HFFc6 (cell line): ENCODE results near the gene ATP5IF1. TPM values are rescaled to one million over a fixed set of nuclear protein-coding genes. Genes with fewer than 3 reads are reported as not detected.

Experiments
- DNase-seq: peaks from one replicate; pipeline ENCODE4 v3.0.0-alpha.2; 2018
- H3K27ac Mint-ChIP-seq: 2 replicates; pipeline ENCODE4 v1.8.0; 2020; ENCODE audit warnings: mild to moderate bottlenecking, mixed read lengths
- H3K27me3 Mint-ChIP-seq: 2 replicates; pipeline ENCODE4 v1.8.0; 2021; ENCODE audit warnings: mild to moderate bottlenecking, moderate library complexity, mixed read lengths; ENCODE audit not compliant: insufficient read depth
- H3K36me3 Mint-ChIP-seq: 2 replicates; pipeline ENCODE4 v1.8.0; 2021; ENCODE audit warnings: low read depth, mixed read lengths
- H3K4me1 Mint-ChIP-seq: 2 replicates; pipeline ENCODE4 v1.8.0; 2020; ENCODE audit warnings: low read depth, mixed read lengths
- H3K4me3 Mint-ChIP-seq: 2 replicates; pipeline ENCODE4 v1.8.0; 2020; ENCODE audit warnings: mild to moderate bottlenecking, moderate library complexity, mixed read lengths
- H3K9me3 Mint-ChIP-seq: 2 replicates; pipeline ENCODE4 v1.8.0; 2020; ENCODE audit warnings: mild to moderate bottlenecking, mixed read lengths
- total RNA-seq, 6 experiments: library from RNA; stranded (reverse); fragmentation: NEBNext Ultra II Directional; extraction: Animal tissue kit (Norgen Biotek cat#: 25700); gene quantifications; 2 replicates in 1 of 6; 3 replicates in 5 of 6; pipeline ENCODE4 v1.2.3, GENCODE V29; 2021
- TF ChIP-seq, protein P1 (sequence below): fragments of 200-600 bp; sonication (generic); IDR thresholded peaks from 2 replicates; pipeline ENCODE4 v1.5.0; 2021; ENCODE audit warnings: antibody characterized with exemption, mild to moderate bottlenecking

ATP5IF1 gene
- total RNA-seq, 6 experiments from 2014 or later = 153 to 231 (median 216) TPM

- TF ChIP-seq, protein P1, sequence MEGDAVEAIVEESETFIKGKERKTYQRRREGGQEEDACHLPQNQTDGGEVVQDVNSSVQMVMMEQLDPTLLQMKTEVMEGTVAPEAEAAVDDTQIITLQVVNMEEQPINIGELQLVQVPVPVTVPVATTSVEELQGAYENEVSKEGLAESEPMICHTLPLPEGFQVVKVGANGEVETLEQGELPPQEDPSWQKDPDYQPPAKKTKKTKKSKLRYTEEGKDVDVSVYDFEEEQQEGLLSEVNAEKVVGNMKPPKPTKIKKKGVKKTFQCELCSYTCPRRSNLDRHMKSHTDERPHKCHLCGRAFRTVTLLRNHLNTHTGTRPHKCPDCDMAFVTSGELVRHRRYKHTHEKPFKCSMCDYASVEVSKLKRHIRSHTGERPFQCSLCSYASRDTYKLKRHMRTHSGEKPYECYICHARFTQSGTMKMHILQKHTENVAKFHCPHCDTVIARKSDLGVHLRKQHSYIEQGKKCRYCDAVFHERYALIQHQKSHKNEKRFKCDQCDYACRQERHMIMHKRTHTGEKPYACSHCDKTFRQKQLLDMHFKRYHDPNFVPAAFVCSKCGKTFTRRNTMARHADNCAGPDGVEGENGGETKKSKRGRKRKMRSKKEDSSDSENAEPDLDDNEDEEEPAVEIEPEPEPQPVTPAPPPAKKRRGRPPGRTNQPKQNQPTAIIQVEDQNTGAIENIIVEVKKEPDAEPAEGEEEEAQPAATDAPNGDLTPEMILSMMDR = no peak
- H3K36me3 Mint-ChIP-seq = peaks cover 20% of the 10 kb centered on the region
- peaks cover 2% of the 10 kb centered on the region for H3K27me3 Mint-ChIP-seq
- H3K4me3 Mint-ChIP-seq = no peak overlapping the region
- H3K4me1 Mint-ChIP-seq = no peaks in the 10 kb centered on the region
- H3K27ac Mint-ChIP-seq = no peak overlapping the region
- DNase-seq = no peak
- no peaks in the 10 kb centered on the region for H3K9me3 Mint-ChIP-seq
Measured at GRCh38 chr1:28200234-28200873, 35.6 kb upstream of the ATP5IF1 start.

DNA sequence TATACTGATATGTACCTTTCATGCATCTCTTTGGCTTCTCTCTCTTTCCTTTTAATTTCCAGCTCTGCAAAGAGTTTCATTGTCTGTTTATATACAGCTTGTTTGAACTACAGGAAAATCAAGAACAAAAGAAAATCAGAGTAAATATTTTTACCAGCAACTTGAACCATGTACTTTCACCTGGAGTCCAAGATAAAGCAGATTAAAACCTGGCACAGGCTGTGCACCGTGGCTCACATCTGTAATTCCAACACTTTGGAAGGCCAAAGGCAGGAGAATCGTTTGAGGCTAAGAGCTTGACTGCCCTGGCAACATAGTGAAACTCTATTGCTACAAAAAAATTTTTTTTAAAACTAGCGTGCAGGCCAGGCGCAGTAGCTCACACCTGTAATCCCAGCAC lies 30.7 kb upstream of the ATP5IF1 start:
- no peak overlapping the region for H3K27ac Mint-ChIP-seq
- TF ChIP-seq, protein P1 = no peak
- H3K4me3 Mint-ChIP-seq = no peak overlapping the region
- no peaks in the 10 kb centered on the region for H3K27me3 Mint-ChIP-seq
- H3K4me1 Mint-ChIP-seq = no peaks in the 10 kb centered on the region
- peaks cover 14% of the 10 kb centered on the region for H3K36me3 Mint-ChIP-seq
- no peaks in the 10 kb centered on the region for H3K9me3 Mint-ChIP-seq
- no peak for DNase-seq

- TF ChIP-seq, protein P1 = peak; percentile 83
- Mint-ChIP-seq H3K4me3 (no peak overlapping the region), H3K27ac (no peak overlapping the region), H3K4me1 (no peaks in the 10 kb centered on the region), H3K9me3 (no peaks in the 10 kb centered on the region), H3K36me3 (peaks cover 5% of the 10 kb centered on the region), H3K27me3 (no peaks in the 10 kb centered on the region)
- peak; percentile 62 for DNase-seq
Measured at GRCh38 chr1:28208818-28209441, 27.0 kb upstream of the ATP5IF1 start.

GRCh38 chr1:28209700-28210099 lies 26.2 kb upstream of the ATP5IF1 start:
- no peak overlapping the region for H3K27ac Mint-ChIP-seq
- H3K36me3 Mint-ChIP-seq = peaks cover 4% of the 10 kb centered on the region; the same call in 1 of the 2 replicates
- no peak for DNase-seq
- TF ChIP-seq, protein P1 = no peak
- no peaks in the 10 kb centered on the region for H3K4me1 Mint-ChIP-seq
- no peaks in the 10 kb centered on the region for H3K27me3 Mint-ChIP-seq
- H3K4me3 Mint-ChIP-seq = no peak overlapping the region
- H3K9me3 Mint-ChIP-seq = no peaks in the 10 kb centered on the region

- no peak for DNase-seq
- H3K4me3 Mint-ChIP-seq = no peak overlapping the region
- TF ChIP-seq, protein P1 = no peak
- H3K36me3 Mint-ChIP-seq = peaks cover 4% of the 10 kb centered on the region; the same call in 1 of the 2 replicates
- H3K27me3 Mint-ChIP-seq = no peaks in the 10 kb centered on the region
- peak overlapping the region; percentile 33; the same call in 1 of the 2 replicates for H3K27ac Mint-ChIP-seq
- H3K9me3 Mint-ChIP-seq = no peaks in the 10 kb centered on the region
- H3K4me1 Mint-ChIP-seq = no peaks in the 10 kb centered on the region
Measured at GRCh38 chr1:28213315-28213714, 22.6 kb upstream of the ATP5IF1 start.
